Measurements from ENCODE around the gene NDC80. TPM values are rescaled to one million over a fixed set of nuclear protein-coding genes. Genes with fewer than 3 reads are reported as not detected.

Gene NDC80
- total and polyA plus RNA-seq, 9 donors = 10.6 to 17.8 (median 14.6) TPM

DNA sequence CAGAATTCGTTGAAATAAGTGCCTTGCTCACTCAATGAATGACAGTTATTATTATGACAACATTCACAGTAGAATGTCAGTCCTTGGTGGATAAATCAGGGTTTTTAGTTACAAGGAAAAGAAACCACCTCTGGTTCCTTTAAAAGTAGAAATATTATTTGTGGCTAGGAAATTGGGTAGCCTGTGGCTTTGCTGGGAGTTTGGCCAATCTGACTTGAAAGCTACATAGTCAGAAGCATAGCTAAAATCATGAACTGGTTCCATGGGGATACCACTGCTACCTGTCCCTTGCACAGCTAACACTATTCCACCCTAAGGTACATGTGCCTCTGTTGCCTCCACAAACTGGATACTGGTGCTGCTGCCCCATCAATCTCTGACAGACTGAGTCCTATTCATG, 71.4 kb downstream of the NDC80 start:
- WGBS (ENCODE audit: insufficient coverage) = no CpG with 5 or more reads among the region's 1 CpG
- Histone ChIP-seq H3K27me3 (ENCODE audit: control insufficient read depth, insufficient read depth, low read length) (peaks cover 2% of the 10 kb centered on the region), H3K27ac (ENCODE audit: low read length) (no peak overlapping the region), H3K36me3 (ENCODE audit: control insufficient read depth, insufficient read depth, low read length) (no peaks in the 10 kb centered on the region), H3K9me3 (replicated peaks; ENCODE audit: control insufficient read depth, low read depth, low read length) (no peaks in the 10 kb centered on the region), H3K4me1 (ENCODE audit: control insufficient read depth, insufficient read depth, low read length) (no peaks in the 10 kb centered on the region), H3K4me3 (ENCODE audit: low read length) (no peak overlapping the region)
- no peak for DNase-seq

DNA sequence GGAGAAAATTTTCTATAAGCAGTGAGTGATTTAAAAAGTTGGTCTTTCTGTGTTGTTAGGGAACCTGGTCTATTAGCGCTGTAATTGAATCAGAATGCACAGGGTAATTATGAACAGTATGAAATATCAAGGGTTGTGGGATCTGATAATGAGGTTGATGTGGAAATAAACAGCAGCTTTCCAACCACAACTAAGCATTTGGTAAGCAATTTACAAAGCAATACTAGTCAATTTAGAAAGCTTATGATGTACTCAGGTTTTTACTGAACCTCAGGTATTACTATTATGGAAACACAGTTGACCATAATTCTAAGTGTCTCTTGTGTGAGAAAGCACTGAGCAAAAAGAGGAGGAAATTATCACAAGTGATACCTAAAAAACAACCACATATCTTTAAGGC, 73.2 kb downstream of the NDC80 start:
- DNase-seq = no peak
- no peaks in the 10 kb centered on the region for H3K36me3 ChIP-seq (ENCODE audit: control insufficient read depth, insufficient read depth, low read length)
- H3K4me1 ChIP-seq (ENCODE audit: control insufficient read depth, insufficient read depth, low read length) = no peaks in the 10 kb centered on the region
- no peak overlapping the region for H3K27ac ChIP-seq (ENCODE audit: low read length)
- WGBS (ENCODE audit: insufficient coverage) = no CpG with 5 or more reads among the region's 1 CpG
- no peak overlapping the region for H3K4me3 ChIP-seq (ENCODE audit: low read length)
- peaks cover 2% of the 10 kb centered on the region for H3K27me3 ChIP-seq (ENCODE audit: control insufficient read depth, insufficient read depth, low read length)
- H3K9me3 ChIP-seq (replicated peaks; ENCODE audit: control insufficient read depth, low read depth, low read length) = no peaks in the 10 kb centered on the region

DNA sequence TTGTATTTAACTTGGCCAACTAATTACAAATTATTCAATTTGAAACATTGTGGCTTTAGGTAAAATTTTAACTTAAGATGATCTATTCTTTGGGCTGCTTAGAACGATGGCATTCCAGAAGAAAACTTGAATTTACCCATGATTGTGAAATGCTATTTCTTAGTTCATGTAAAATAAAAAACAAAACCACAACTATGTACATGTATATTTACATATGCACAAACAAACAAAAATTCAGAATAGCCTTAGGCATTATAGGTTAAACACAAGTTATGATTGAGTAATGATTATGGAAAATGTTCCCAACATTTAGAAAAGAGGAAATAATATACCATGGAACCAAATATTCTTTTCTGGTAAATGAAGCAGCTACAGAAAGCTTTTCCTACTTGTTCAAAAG, 80.6 kb downstream of the NDC80 start:
- H3K27me3 ChIP-seq (ENCODE audit: control insufficient read depth, insufficient read depth, low read length) = no peaks in the 10 kb centered on the region
- no CpG with 5 or more reads among the region's 1 CpG for WGBS (ENCODE audit: insufficient coverage)
- H3K9me3 ChIP-seq (replicated peaks; ENCODE audit: control insufficient read depth, low read depth, low read length) = no peaks in the 10 kb centered on the region
- no peak overlapping the region for H3K27ac ChIP-seq (ENCODE audit: low read length)
- H3K4me3 ChIP-seq (ENCODE audit: low read length) = no peak overlapping the region
- no peaks in the 10 kb centered on the region for H3K36me3 ChIP-seq (ENCODE audit: control insufficient read depth, insufficient read depth, low read length)
- DNase-seq = no peak
- H3K4me1 ChIP-seq (ENCODE audit: control insufficient read depth, insufficient read depth, low read length) = peaks cover 6% of the 10 kb centered on the region

- Histone ChIP-seq H3K4me3 (ENCODE audit: low read length) (no peak overlapping the region), H3K4me1 (ENCODE audit: control insufficient read depth, insufficient read depth, low read length) (peaks cover 9% of the 10 kb centered on the region), H3K36me3 (ENCODE audit: control insufficient read depth, insufficient read depth, low read length) (no peaks in the 10 kb centered on the region), H3K9me3 (replicated peaks; ENCODE audit: control insufficient read depth, low read depth, low read length) (no peaks in the 10 kb centered on the region), H3K27ac (ENCODE audit: low read length) (no peak overlapping the region), H3K27me3 (ENCODE audit: control insufficient read depth, insufficient read depth, low read length) (no peaks in the 10 kb centered on the region)
- 100% methylated on average over 1 of the region's 4 CpGs for WGBS (ENCODE audit: insufficient coverage)
- DNase-seq = peak; percentile 14
Measured at GRCh38 chr18:2653467-2653866, 82.1 kb downstream of the NDC80 start.

- H3K36me3 ChIP-seq (ENCODE audit: control insufficient read depth, insufficient read depth, low read length) = peaks cover 2% of the 10 kb centered on the region
- peaks cover 9% of the 10 kb centered on the region for H3K4me1 ChIP-seq (ENCODE audit: control insufficient read depth, insufficient read depth, low read length)
- WGBS (ENCODE audit: insufficient coverage) = 50% methylated on average over 1 of the region's 13 CpGs
- H3K4me3 ChIP-seq (ENCODE audit: low read length) = peak overlapping the region; percentile 98
- DNase-seq = peak; percentile 21
- peak overlapping the region; percentile 99 for H3K27ac ChIP-seq (ENCODE audit: low read length)
- no peaks in the 10 kb centered on the region for H3K27me3 ChIP-seq (ENCODE audit: control insufficient read depth, insufficient read depth, low read length)
- no peaks in the 10 kb centered on the region for H3K9me3 ChIP-seq (replicated peaks; ENCODE audit: control insufficient read depth, low read depth, low read length)
Measured at GRCh38 chr18:2654169-2654927, 83.0 kb downstream of the NDC80 start.

DNA sequence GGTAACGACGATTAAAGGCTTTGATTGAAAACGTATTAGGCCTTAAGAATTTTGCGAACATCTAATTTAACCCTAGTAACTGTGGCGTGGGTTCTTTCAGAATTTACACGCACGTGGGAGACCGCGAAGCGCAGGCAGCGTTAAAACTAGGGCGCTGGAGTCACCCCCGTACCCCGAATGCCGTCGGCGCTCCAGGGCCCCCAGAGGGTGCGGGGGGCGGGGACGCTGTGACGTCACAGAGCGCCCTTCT, 83.5 kb downstream of the NDC80 start:
- Histone ChIP-seq H3K9me3 (replicated peaks; ENCODE audit: control insufficient read depth, low read depth, low read length) (no peaks in the 10 kb centered on the region), H3K4me1 (ENCODE audit: control insufficient read depth, insufficient read depth, low read length) (peaks cover 9% of the 10 kb centered on the region), H3K36me3 (ENCODE audit: control insufficient read depth, insufficient read depth, low read length) (peaks cover 3% of the 10 kb centered on the region), H3K27me3 (ENCODE audit: control insufficient read depth, insufficient read depth, low read length) (no peaks in the 10 kb centered on the region), H3K27ac (ENCODE audit: low read length) (peak overlapping the region; percentile 99), H3K4me3 (ENCODE audit: low read length) (peak overlapping the region; percentile 98)
- under 1% methylated on average over 19 of the region's 22 CpGs for WGBS (ENCODE audit: insufficient coverage)
- DNase-seq = no peak

GRCh38 chr18:2655178-2655953, 84.0 kb downstream of the NDC80 start, which contains the start of gene SMCHD1:
Gene SMCHD1 (plus strand): TSS chr18:2655726. CDS start chr18:2656076, 350 bp downstream.
- under 1% methylated on average over 98 of the region's 100 CpGs for WGBS (ENCODE audit: insufficient coverage)
- Histone ChIP-seq H3K4me1 (ENCODE audit: control insufficient read depth, insufficient read depth, low read length) (peaks cover 9% of the 10 kb centered on the region), H3K9me3 (replicated peaks; ENCODE audit: control insufficient read depth, low read depth, low read length) (no peaks in the 10 kb centered on the region), H3K36me3 (ENCODE audit: control insufficient read depth, insufficient read depth, low read length) (peaks cover 3% of the 10 kb centered on the region), H3K27me3 (ENCODE audit: control insufficient read depth, insufficient read depth, low read length) (no peaks in the 10 kb centered on the region), H3K27ac (ENCODE audit: low read length) (peak within 1 kb of the TSS; percentile 99), H3K4me3 (ENCODE audit: low read length) (peak within 1 kb of the TSS; percentile 98)
- DNase-seq = peak; percentile 93

- 0% methylated on average over 26 of the region's 37 CpGs for WGBS (ENCODE audit: insufficient coverage)
- H3K9me3 ChIP-seq (replicated peaks; ENCODE audit: control insufficient read depth, low read depth, low read length) = no peaks in the 10 kb centered on the region
- H3K4me3 ChIP-seq (ENCODE audit: low read length) = peak overlapping the region; percentile 97
- DNase-seq = no peak
- no peaks in the 10 kb centered on the region for H3K27me3 ChIP-seq (ENCODE audit: control insufficient read depth, insufficient read depth, low read length)
- peak overlapping the region; percentile 99 for H3K27ac ChIP-seq (ENCODE audit: low read length)
- peaks cover 3% of the 10 kb centered on the region for H3K36me3 ChIP-seq (ENCODE audit: control insufficient read depth, insufficient read depth, low read length)
- H3K4me1 ChIP-seq (ENCODE audit: control insufficient read depth, insufficient read depth, low read length) = peaks cover 9% of the 10 kb centered on the region
Measured at GRCh38 chr18:2655954-2656236, 84.5 kb downstream of the NDC80 start.

DNA sequence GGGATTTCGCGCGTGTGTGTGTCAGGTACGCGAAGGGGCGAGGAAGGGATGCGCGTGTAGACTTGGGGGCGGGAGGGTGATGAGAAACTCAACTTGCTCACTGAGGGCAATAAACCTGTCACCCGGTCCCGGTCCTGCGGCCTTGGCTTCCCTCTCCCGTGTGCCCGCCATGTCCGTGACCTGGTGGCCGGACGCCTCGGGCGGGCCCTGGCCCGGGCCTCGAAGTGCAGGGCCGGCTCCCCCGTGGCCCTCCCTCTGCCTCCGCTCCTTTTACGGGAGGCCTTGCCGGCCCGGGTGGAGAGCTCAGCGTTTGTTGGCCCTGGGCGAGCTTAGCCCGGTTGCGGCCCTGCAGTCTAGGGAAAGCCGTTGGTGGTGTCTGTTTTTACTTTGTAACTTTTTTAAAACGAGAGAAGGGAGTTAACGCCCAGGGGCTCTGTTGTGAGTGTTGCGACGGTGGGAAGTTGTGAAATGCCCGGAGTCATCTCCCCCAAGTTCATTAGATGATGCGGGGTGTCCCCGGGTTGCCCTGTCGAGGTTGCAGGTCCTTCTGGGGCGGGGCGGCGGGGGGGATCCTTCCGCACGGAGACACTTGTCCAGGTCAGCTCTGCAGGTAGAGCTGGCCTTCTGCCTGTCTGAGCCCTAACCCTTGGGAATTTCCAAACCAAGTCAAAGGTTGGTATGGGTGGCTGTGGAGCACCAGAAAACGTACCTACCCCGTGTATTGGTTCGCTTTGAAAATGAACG, 85.1 kb downstream of the NDC80 start:
- DNase-seq = peak; percentile 68
- Histone ChIP-seq H3K4me1 (ENCODE audit: control insufficient read depth, insufficient read depth, low read length) (peaks cover 9% of the 10 kb centered on the region), H3K36me3 (ENCODE audit: control insufficient read depth, insufficient read depth, low read length) (peaks cover 3% of the 10 kb centered on the region), H3K4me3 (ENCODE audit: low read length) (peak overlapping the region; percentile 97), H3K9me3 (replicated peaks; ENCODE audit: control insufficient read depth, low read depth, low read length) (no peaks in the 10 kb centered on the region), H3K27ac (ENCODE audit: low read length) (peak overlapping the region; percentile 99), H3K27me3 (ENCODE audit: control insufficient read depth, insufficient read depth, low read length) (no peaks in the 10 kb centered on the region)
- WGBS (ENCODE audit: insufficient coverage) = 1% methylated on average over 33 of the region's 49 CpGs

GRCh38 chr18:2656981-2657512, 85.7 kb downstream of the NDC80 start:
- peaks cover 9% of the 10 kb centered on the region for H3K4me1 ChIP-seq (ENCODE audit: control insufficient read depth, insufficient read depth, low read length)
- H3K36me3 ChIP-seq (ENCODE audit: control insufficient read depth, insufficient read depth, low read length) = peaks cover 3% of the 10 kb centered on the region
- H3K27ac ChIP-seq (ENCODE audit: low read length) = peak overlapping the region; percentile 99
- 4% methylated on average over 7 of the region's 12 CpGs for WGBS (ENCODE audit: insufficient coverage)
- no peak for DNase-seq
- H3K27me3 ChIP-seq (ENCODE audit: control insufficient read depth, insufficient read depth, low read length) = no peaks in the 10 kb centered on the region
- H3K9me3 ChIP-seq (replicated peaks; ENCODE audit: control insufficient read depth, low read depth, low read length) = no peaks in the 10 kb centered on the region
- peak overlapping the region; percentile 97 for H3K4me3 ChIP-seq (ENCODE audit: low read length)
